ENCODE measurements around the gene GALNT2.

Gene GALNT2

GRCh38 chr1:230149751-230150584 lies 82.9 kb downstream of the GALNT2 start:
- DNase-seq, result no peak

DNA sequence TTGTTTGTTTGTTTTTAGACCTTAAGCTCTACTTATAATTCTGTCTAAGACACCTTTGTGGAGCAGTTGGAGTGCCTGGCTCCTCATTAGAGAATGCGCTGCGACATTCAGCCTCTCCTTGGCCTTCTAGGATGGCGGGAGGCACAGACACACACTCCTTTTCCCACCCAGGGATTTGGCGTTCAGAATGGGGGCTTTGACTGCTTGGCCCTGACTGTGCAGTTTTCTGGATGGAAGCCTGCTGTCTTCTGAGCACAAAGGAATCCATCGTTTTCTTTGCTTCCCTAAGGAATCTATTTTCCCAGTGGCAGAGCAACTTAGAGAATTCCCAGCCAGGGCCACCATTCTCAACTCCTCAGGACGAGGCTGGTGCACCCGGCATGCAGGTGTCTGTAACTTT lies 83.6 kb downstream of the GALNT2 start:
- DNase-seq, result no peak

- no peak for DNase-seq
Measured at GRCh38 chr1:230151924-230152468, 85.0 kb downstream of the GALNT2 start.

- DNase-seq, result no peak
Measured at GRCh38 chr1:230152999-230153398, 86.0 kb downstream of the GALNT2 start.

DNA sequence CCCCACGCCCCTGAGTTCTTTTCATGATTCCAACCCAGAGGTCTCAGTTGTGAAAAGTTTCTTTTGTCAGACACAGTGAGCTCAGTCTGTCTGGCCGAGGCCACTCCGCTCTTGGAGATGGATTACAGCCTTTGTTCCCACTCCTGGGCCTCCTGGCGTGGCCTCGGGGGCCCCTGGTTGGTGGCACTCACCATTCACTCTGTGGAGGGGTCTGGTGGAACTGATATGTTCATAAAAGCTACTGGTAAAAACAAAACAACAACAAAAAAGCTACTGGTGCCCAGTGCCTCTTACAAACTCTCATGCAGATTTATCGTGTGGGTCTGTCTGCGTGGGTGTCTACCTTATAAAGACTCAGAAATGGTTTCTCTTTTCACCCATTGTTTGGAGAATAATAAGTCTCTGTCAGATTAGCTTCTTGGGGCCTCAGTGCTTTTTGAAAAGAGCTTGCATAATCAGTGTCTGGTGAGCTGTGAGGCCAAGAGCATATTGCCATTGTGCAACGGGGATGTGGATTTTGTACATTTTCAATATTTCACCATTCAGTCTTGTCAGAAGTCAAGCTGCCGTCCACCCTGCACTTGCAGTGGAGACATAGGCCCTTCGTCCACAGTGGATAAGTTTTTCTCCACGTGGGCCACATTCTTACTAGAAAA lies 86.7 kb downstream of the GALNT2 start:
- no peak for DNase-seq

GRCh38 chr1:230155021-230155420 lies 88.0 kb downstream of the GALNT2 start:
- DNase-seq, result no peak

DNA sequence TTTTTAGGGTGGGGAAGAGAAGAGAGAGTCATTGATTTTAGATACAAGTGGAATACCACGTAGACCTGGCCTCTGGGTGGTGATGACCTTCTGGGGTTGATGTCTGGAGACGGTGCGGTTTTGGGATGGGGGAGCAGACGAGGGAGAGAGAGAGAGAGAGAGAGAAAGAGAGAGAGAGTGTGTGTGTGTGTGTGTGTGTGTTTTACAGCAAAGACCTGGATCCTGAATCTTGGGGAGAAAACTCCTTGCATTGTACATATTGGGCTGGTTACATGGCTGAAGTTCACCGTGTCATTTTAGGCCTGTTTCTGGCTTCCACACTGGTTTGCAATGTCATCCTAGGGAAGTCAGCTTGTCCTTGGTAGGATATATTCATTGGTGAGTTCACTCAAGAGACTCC lies 89.0 kb downstream of the GALNT2 start:
- no peak for DNase-seq

GRCh38 chr1:230156536-230156935 lies 89.5 kb downstream of the GALNT2 start:
- DNase-seq, result no peak

DNA sequence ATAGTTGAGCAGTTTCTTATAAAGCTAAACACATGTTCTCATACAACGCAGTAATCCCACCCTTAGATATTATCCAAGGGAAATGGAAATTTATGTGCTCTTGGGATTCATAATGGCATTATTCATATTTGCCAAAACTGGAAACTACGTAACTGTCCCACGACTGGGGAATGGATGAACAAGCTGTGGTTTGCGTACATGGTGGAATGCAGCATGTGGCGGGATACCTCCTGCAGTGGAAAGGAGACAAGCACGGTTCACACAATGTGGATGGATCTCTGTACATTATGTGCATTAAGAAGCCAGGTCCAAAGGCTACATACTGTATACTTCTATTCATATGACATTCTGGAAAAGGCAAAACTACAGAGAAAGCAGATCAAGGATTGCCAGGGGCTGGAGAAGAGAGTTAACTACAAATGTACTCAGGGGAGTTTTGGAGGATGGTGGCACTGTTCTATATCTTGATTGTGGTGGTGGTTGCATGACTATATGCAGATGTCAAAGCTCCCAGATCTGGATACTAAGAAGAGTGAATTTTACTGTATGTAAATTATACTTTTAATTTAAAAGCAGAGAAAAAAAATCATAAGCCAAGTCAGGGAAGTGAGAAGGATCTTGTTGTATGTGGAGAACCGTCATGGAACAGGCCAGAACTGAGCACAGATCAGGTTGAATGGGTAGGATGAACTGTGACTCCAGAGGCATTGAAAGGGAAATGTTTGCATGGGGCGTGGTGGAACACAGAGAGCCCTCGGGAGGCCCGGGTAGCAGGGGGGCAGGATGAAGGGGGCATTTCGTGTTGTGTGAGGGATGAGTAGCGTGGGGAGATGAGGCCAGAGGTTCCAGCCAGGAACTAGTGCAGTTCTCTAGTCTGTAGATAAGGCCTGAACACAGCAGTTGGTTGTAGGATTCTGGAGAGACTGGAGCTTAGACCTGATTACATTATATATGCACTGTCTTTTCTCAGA lies 90.7 kb downstream of the GALNT2 start:
- DNase-seq, result no peak

- DNase-seq, result no peak
Measured at GRCh38 chr1:230158415-230159291, 91.6 kb downstream of the GALNT2 start.

- no peak for DNase-seq
Measured at GRCh38 chr1:230159580-230159979, 92.5 kb downstream of the GALNT2 start.

DNA sequence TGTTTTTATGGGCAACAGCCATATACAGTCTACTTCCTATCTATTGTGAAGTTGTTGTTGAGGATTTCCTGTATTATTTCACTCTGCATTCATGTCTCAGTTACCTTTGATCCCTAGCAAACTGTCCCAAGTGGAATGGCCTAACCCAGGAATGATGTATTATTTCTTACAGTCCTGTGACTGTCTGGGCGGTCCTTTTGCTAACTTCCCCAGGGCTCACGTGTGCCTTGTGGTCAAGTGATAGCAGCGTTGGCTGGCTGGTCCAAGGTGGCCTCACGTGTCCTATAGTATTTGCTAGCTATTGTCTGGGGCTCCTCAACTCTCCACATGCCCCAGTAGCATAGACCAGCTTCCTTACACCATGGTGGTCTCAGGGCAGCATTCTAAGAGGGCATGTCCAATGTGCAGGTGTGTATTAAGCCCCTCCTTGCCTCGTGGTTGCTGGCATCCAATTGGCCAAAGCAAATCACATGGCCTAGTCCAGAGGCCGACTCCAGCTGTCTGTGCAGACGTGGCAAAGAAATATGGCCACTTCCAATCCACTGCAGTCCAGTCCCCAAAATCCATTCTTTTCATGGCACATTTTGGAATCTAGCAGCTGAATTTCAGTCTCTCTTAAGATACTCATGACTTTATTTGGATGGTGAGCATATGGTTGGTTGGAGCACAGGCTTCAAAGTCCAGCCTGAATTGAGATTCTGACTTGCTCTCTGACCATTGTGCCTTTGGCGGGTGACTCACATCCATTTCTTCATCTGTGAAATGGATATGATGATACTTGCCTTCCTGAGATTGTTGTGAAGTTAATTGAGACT lies 94.1 kb downstream of the GALNT2 start:
- DNase-seq, result no peak

DNA sequence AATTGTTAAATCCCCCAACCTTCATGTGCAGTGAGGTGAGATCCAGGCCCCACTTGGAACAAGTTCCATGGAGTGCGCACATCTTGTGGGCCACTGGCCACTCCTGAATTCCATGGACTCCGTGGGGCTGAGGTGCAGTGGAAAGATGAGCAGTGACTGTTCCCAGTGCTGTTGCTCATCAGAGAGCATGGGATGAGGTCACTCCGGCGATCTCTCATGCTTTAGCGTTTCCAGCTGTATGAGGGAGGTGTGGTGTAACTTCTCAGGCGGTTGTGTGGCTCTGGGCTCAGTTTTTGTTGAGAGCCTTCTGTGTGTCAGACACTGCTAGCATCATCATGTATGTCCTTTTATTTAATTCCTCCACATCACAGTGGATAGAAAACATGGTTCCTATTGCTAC lies 96.2 kb downstream of the GALNT2 start:
- DNase-seq, result no peak

DNA sequence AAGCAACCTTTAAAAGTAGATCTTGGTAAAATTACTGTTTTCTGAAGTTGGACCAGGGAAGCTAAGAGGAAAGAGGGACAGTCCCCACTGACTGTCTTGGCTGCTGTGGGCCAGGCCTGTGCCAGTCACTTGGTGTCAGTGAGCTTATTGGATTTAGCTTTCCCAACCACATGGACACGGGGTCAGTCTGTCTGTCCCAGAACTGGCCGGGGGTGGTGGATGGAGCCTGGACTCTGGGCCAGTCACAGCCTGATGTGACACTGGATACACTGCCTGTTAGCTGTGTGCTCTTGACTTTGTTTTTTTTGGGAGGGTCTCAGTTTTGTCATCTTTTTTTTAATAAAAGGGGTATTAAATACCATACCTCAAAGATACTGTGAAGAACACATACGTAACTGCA lies 96.7 kb downstream of the GALNT2 start:
- DNase-seq, result no peak

DNA sequence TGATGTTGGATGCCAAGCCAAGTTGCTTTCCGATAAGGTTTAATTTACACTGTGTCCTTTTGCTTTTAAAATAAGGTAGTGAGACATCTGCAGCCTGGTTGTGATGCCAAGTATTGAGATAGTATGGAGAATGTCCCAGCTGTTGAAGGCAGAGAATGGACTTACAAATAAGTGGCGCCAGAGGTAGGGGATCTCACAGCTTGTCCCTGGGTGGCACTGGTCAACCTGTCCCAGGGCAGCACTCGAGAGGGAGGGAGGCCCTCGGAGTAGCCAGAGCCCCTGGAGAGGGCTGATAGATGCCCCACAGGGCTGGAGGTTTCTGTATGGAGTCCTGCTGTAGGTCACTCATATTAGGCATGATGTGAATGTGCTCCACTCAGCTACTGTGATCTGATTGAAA lies 98.5 kb downstream of the GALNT2 start:
- no peak for DNase-seq

DNA sequence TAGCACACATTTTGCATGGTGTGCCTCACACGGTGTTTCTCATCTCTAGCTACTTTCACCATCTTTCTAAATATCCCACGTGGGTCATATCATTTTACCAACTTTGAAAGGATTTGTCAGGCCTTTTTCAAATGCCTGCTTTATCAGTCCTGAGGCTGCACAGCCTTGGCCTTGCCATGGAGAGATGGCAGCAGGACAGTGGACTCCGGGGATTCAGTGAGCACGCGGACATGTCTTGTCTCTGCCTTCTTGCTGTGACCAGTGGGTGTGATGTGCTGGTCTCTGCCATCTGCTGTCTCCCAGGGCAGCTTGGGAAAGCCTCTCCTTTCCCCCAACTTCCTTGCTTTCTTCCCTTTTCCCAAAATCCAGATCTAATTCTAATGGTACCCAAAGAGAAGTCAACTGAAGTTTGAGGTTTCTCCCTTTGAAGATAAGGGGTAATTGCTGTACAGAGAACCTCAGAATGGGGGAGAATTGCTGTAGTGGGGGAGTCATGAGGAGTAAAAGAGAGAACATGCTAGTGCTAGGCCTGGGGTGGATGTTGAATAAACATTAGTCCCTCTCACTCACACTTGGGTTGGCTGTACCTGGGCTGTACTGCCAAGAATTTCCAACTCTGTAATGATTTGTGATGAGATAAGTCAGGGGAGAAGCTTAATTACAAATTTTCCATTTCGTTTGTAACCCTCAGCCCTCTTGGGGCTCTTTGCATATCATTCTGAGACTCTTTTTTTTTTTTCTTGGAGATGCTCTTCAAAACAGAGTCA lies 99.5 kb downstream of the GALNT2 start:
- no peak for DNase-seq

GRCh38 chr1:230167419-230167852 lies 100.4 kb downstream of the GALNT2 start:
- DNase-seq, result peak; percentile 7

DNA sequence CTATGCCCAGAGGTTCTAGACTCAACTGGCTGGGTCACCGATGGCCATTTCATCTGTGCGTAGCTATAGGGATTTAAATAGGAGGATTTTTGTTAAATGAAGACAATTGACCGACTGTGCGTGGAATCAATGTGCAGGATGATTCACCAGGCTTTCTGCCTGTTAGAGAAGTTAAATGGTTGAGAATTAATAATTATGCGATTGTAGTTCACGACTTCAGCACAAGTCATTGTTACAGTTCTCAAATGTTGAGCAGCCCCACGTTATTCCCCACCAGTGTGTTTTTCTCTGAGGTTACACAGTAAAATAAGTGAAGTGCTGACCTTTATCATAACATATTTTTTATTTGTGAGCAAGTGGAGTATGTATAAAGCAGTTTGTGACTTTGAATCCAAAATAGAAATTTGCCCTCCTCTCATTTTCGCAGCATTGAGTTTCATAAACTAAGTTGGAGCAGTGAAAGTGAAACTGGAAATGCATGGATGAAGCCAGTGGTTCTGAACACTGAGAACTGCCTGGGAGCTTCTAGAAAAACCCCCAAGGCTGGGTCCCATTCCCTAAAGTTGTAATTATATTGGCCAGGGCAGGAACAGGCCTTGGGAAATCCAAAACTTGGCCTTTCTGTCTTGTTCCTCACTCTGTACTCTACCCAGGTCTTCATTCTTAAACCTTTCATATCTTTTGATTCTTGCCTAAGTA lies 102.6 kb downstream of the GALNT2 start:
- DNase-seq, result no peak

- no peak for DNase-seq
Measured at GRCh38 chr1:230170153-230170547, 103.1 kb downstream of the GALNT2 start.

All from effector CD4-positive, alpha-beta T cell (primary cell).